HG02973 (cell line): ENCODE data around the gene GMEB2.
"Not testable (repeated sequence)": the region's sequence is repeated elsewhere in the genome, so short reads cannot be mapped to it uniquely, and the experiment has no call there.

ENCODE experiments used
- ATAC-seq: cut with Tn5 transposase; IDR thresholded peaks from one replicate; pipeline ENCODE4 v1.9.1; 2021; ENCODE audit warnings: moderate library complexity; ENCODE audit not compliant: unreplicated experiment

Gene GMEB2

GRCh38 chr20:63561624-63562396, 65.1 kb downstream of the GMEB2 start:
- no peak for ATAC-seq

GRCh38 chr20:63560856-63561609, 65.9 kb downstream of the GMEB2 start:
- ATAC-seq: no peak

GRCh38 chr20:63560333-63560805, 66.5 kb downstream of the GMEB2 start:
- no peak for ATAC-seq

- ATAC-seq: not testable (repeated sequence)
Observed at GRCh38 chr20:63559485-63560332, 67.2 kb downstream of the GMEB2 start.

- ATAC-seq: no peak
Observed at GRCh38 chr20:63558804-63559484, 68.0 kb downstream of the GMEB2 start.

GRCh38 chr20:63557481-63557891, 69.4 kb downstream of the GMEB2 start:
- ATAC-seq: no peak

- ATAC-seq: no peak
Observed at GRCh38 chr20:63556873-63557478, 69.9 kb downstream of the GMEB2 start.

- no peak for ATAC-seq
Observed at GRCh38 chr20:63555661-63556381, 71.1 kb downstream of the GMEB2 start.

- ATAC-seq: no peak
Observed at GRCh38 chr20:63554361-63555278, 72.3 kb downstream of the GMEB2 start.

GRCh38 chr20:63553933-63554290, 73.0 kb downstream of the GMEB2 start, which contains the start of gene FNDC11:
Gene FNDC11, plus strand, starts transcription at chr20:63554159. Its CDS starts 1,505 bp downstream, at chr20:63555664.
- no peak for ATAC-seq

- ATAC-seq: peak; percentile 35
Observed at GRCh38 chr20:63553251-63553932, 73.5 kb downstream of the GMEB2 start.

GRCh38 chr20:63552481-63553249, 74.2 kb downstream of the GMEB2 start:
- peak; percentile 31 for ATAC-seq

GRCh38 chr20:63551068-63551467, 75.8 kb downstream of the GMEB2 start:
- no peak for ATAC-seq

GRCh38 chr20:63549679-63550282, 77.1 kb downstream of the GMEB2 start:
- no peak for ATAC-seq

GRCh38 chr20:63549019-63549418, 77.9 kb downstream of the GMEB2 start:
- ATAC-seq: no peak

- no peak for ATAC-seq
Observed at GRCh38 chr20:63548542-63548941, 78.4 kb downstream of the GMEB2 start.
